H1 (cell line): ENCODE measurements around the gene ZGRF1. TPM values are rescaled to one million over a fixed set of nuclear protein-coding genes. Genes with fewer than 3 reads are reported as not detected.

ENCODE experiments used
- CTCF ChIA-PET: fragments of 300-600 bp; sonication (Branson Sonifier 250); formaldehyde crosslinking; loops from one replicate; lab custom pipeline; 2021; ENCODE audit not compliant: partially characterized antibody; lab: Charles Lee
- POLR2A ChIA-PET: fragments of 300-600 bp; sonication (Branson Sonifier 250); formaldehyde crosslinking; loops from one replicate; lab custom pipeline; 2021; ENCODE audit warnings: inconsistent platforms; ENCODE audit not compliant: partially characterized antibody; lab: Charles Lee
- DNase-seq, 2 experiments: peaks; one replicate each; pipeline versions ENCODE4 v3.0.0 to v3.0.0-alpha.2; 2010 to 2022; ENCODE audit warnings: low spot score in 2 of 2, low read depth in 1 of 2, mixed read lengths in 1 of 2
- FAIRE-seq: peaks from 2 replicates; lab custom pipeline; 2011; peaks lifted over from hg19 to GRCh38; lab: Jason Lieb, UNC
- H2AFZ ChIP-seq: 2 replicates; pipeline ENCODE4 v1.8.1; 2012; ENCODE audit warnings: low read length, inconsistent platforms
- H2AK5ac ChIP-seq: 2 replicates; pipeline ENCODE4 v1.6.1; 2013; ENCODE audit warnings: low read depth, low read length
- H2BK120ac ChIP-seq: replicated peaks from 2 replicates; pipeline ENCODE3; 2013; ENCODE audit warnings: low read depth, low read length, inconsistent platforms
- H2BK12ac ChIP-seq: 2 replicates; pipeline ENCODE4 v1.6.1; 2013; ENCODE audit warnings: low read depth, low read length
- H2BK15ac ChIP-seq: 2 replicates; pipeline ENCODE4 v1.6.1; 2013; ENCODE audit warnings: low read length
- H2BK20ac ChIP-seq: 2 replicates; pipeline ENCODE4 v1.6.1; 2013; ENCODE audit warnings: low read length
- H2BK5ac ChIP-seq: 2 replicates; pipeline ENCODE4 v1.6.1; 2013; ENCODE audit warnings: low read depth, low read length
- H3K14ac ChIP-seq: 2 replicates; pipeline ENCODE4 v1.6.1; 2013; ENCODE audit warnings: inconsistent platforms; ENCODE audit not compliant: insufficient read length
- H3K18ac ChIP-seq: 2 replicates; pipeline ENCODE4 v1.6.1; 2013; ENCODE audit warnings: low read length; ENCODE audit errors: extremely low read depth
- H3K23ac ChIP-seq: 2 replicates; pipeline ENCODE4 v1.6.1; 2013; ENCODE audit warnings: inconsistent platforms; ENCODE audit not compliant: insufficient read length
- H3K23me2 ChIP-seq: 2 replicates; pipeline ENCODE4 v1.6.1; 2013; ENCODE audit warnings: low read depth, low read length
- H3K27ac ChIP-seq: 2 replicates; pipeline ENCODE4 v1.6.1; 2011; ENCODE audit warnings: low read depth, low read length, inconsistent platforms
- H3K27me3 ChIP-seq, 4 experiments: replicated peaks in 1 of 4; 1 replicate in 1 of 4; 2 replicates in 3 of 4; pipeline versions ENCODE4 v1.6.1 to v1.8.1; 2011 to 2013; ENCODE audit warnings: low read length in 3 of 4, mild to moderate bottlenecking in 3 of 4, inconsistent platforms in 2 of 4, mixed read lengths in 2 of 4, moderate library complexity in 1 of 4; ENCODE audit not compliant: control insufficient read depth in 3 of 4, insufficient read depth in 3 of 4; ENCODE audit errors: extremely low read depth in 1 of 4
- H3K36me3 ChIP-seq, 4 experiments: 2 replicates each; pipeline versions ENCODE4 v1.6.1 to v1.8.1; 2011 to 2013; ENCODE audit warnings: mild to moderate bottlenecking in 4 of 4, low read length in 3 of 4, moderate library complexity in 2 of 4, control low read depth in 1 of 4, inconsistent platforms in 1 of 4; ENCODE audit not compliant: insufficient read depth in 4 of 4, control insufficient read depth in 2 of 4
- H3K4ac ChIP-seq: replicated peaks from 2 replicates; pipeline ENCODE3; 2013; ENCODE audit warnings: low read length, low read depth, mixed read lengths, inconsistent platforms; ENCODE audit not compliant: insufficient read length
- H3K4me1 ChIP-seq, 4 experiments: replicated peaks in 1 of 4; 1 replicate in 1 of 4; 2 replicates in 3 of 4; pipeline versions ENCODE4 v1.6.1 to v1.8.1; 2011 to 2013; ENCODE audit warnings: low read length in 3 of 4, inconsistent platforms in 2 of 4, mixed read lengths in 1 of 4; ENCODE audit not compliant: insufficient read depth in 4 of 4, control insufficient read depth in 3 of 4
- H3K4me2 ChIP-seq, 2 experiments: 2 replicates each; pipeline versions ENCODE4 v1.6.1 to v1.8.1; 2011 to 2013; ENCODE audit warnings: low read depth in 2 of 2, low read length in 2 of 2, control low read depth in 1 of 2, inconsistent platforms in 1 of 2, mild to moderate bottlenecking in 1 of 2; ENCODE audit not compliant: insufficient read depth in 1 of 2
- H3K4me3 ChIP-seq, 4 experiments: fragments of 200-600, 300-600 bp in 1 of 4; sonication (generic), shearing (Covaris generic), sonication (Bioruptor Twin) in 1 of 4; 2 replicates each; pipeline versions ENCODE4 v1.5.1 to v1.8.1; 2011 to 2016; ENCODE audit warnings: low read length in 4 of 4, low read depth in 3 of 4, control low read depth in 2 of 4, inconsistent platforms in 2 of 4, mild to moderate bottlenecking in 2 of 4, mixed read lengths in 1 of 4, moderate library complexity in 1 of 4; ENCODE audit not compliant: insufficient read depth in 2 of 4; ENCODE audit errors: extremely low read depth in 1 of 4
- H3K56ac ChIP-seq: replicated peaks from 2 replicates; pipeline ENCODE3; 2013; ENCODE audit warnings: low read depth, mild to moderate bottlenecking, mixed read lengths, low read length, inconsistent platforms; ENCODE audit not compliant: insufficient read length
- H3K79me1 ChIP-seq: 2 replicates; pipeline ENCODE4 v1.6.1; 2013; ENCODE audit warnings: low read depth, low read length, control low read depth
- H3K79me2 ChIP-seq, 2 experiments: 2 replicates each; pipeline versions ENCODE4 v1.6.1 to v1.8.1; 2012 to 2013; ENCODE audit warnings: low read length in 2 of 2, mild to moderate bottlenecking in 2 of 2, inconsistent platforms in 1 of 2; ENCODE audit not compliant: insufficient read depth in 2 of 2, control insufficient read depth in 1 of 2
- H3K9ac ChIP-seq, 4 experiments: replicated peaks in 1 of 4; 1 replicate in 1 of 4; 2 replicates in 3 of 4; pipeline versions ENCODE4 v1.6.1 to v1.8.1; 2011 to 2013; ENCODE audit warnings: low read depth in 3 of 4, low read length in 3 of 4, control low read depth in 2 of 4, mild to moderate bottlenecking in 2 of 4, moderate library complexity in 2 of 4, inconsistent platforms in 1 of 4; ENCODE audit errors: extremely low read depth in 1 of 4
- H3K9me3 ChIP-seq, 2 experiments: 2 replicates each; pipeline versions ENCODE4 v1.6.1 to v1.8.1; 2012 to 2013; ENCODE audit warnings: mild to moderate bottlenecking in 2 of 2, moderate library complexity in 2 of 2, control low read depth in 1 of 2, inconsistent platforms in 1 of 2, low read depth in 1 of 2, low read length in 1 of 2, mixed read lengths in 1 of 2; ENCODE audit not compliant: insufficient read depth in 2 of 2
- H4K20me1 ChIP-seq, 2 experiments: replicated peaks in 1 of 2; 2 replicates each; pipeline versions ENCODE3 to v1.8.1; 2011 to 2013; ENCODE audit warnings: inconsistent platforms in 2 of 2, low read length in 2 of 2, mild to moderate bottlenecking in 1 of 2; ENCODE audit not compliant: insufficient read depth in 2 of 2, control insufficient read depth in 1 of 2
- H4K5ac ChIP-seq: 2 replicates; pipeline ENCODE4 v1.6.1; 2013; ENCODE audit warnings: low read length, low read depth, mixed read lengths, inconsistent platforms; ENCODE audit not compliant: insufficient read length
- H4K8ac ChIP-seq: 2 replicates; pipeline ENCODE4 v1.8.0; 2013; ENCODE audit warnings: mild to moderate bottlenecking, moderate library complexity, low read length, inconsistent platforms; ENCODE audit not compliant: insufficient read depth; ENCODE audit errors: extremely low read depth
- H4K91ac ChIP-seq: replicated peaks from 2 replicates; pipeline ENCODE3; 2013; ENCODE audit warnings: low read length, mixed read lengths, inconsistent platforms; ENCODE audit not compliant: insufficient read length
- CBX5 ChIP-seq: fragments of 300-800, 300-1000 bp; sonication (generic); IDR thresholded peaks from 2 replicates; pipeline ENCODE4 v1.7.1; 2016; ENCODE audit warnings: antibody characterized with exemption, low read length, low read depth
- SP2 ChIP-seq: IDR thresholded peaks from 2 replicates; pipeline ENCODE4 v1.6.1; 2012; ENCODE audit warnings: mild to moderate bottlenecking, low read length, inconsistent platforms
- WGBS, 2 experiments: shearing (Covaris generic) in 1 of 2; methylation state at CpG; one replicate each; pipeline versions ENCODE4 v1.1.6 to v1.1.7; 2013 to 2015; ENCODE audit warnings: low lambda C conversion rate in 2 of 2, mixed read lengths in 2 of 2, inconsistent platforms in 1 of 2, low coverage in 1 of 2, missing lambda C conversion rate in 1 of 2; ENCODE audit not compliant: insufficient replicate concordance in 2 of 2, insufficient coverage in 1 of 2, insufficient read length in 1 of 2; ENCODE audit errors: extremely low coverage in 1 of 2, missing lambda C conversion rate in 1 of 2; 5-methylcytosine and 5-hydroxymethylcytosine counted together
- polyA plus RNA-seq, 7 experiments: library from polyadenylated mRNA; depleted of rRNA in 3 of 7; stranded (reverse) in 5 of 7; unstranded in 2 of 7; fragments of >200 nt in 5 of 7; fragments of 200-250 nt in 2 of 7; gene quantifications; 1 replicate in 5 of 7; 2 replicates in 1 of 7; 4 replicates in 1 of 7; pipeline versions ENCODE4 v1.2.1 to v1.2.3, GENCODE V29; 2011 to 2013; ENCODE audit warnings: missing spikeins in 2 of 7, mixed read lengths in 2 of 7
- total RNA-seq: library from RNA; stranded (reverse); fragmentation: NEBNext Ultra II Directional; extraction: Animal tissue kit (Norgen Biotek cat#: 25700); gene quantifications from 2 replicates; pipeline ENCODE4 v1.2.1, GENCODE V29; 2021

The ZGRF1 gene
- total and polyA plus RNA-seq, 2 of the 8 experiments (the other 6 are each of a cell fraction or from before 2014, with no cell fraction given), result 12.0 to 44.6 TPM

GRCh38 chr4:112546476-112546875 is 90.2 kb downstream of the ZGRF1 start:
- no peak overlapping the region for H4K8ac ChIP-seq
- H3K27me3 ChIP-seq, result no peaks in the 10 kb centered on the region
- no peak overlapping the region for H3K4me2 ChIP-seq
- ChIA-PET POLR2A (no interaction called here), CTCF (no interaction called here)
- H3K56ac ChIP-seq, result no peak overlapping the region
- H2BK120ac ChIP-seq, result no peak overlapping the region
- no peak overlapping the region for H3K4ac ChIP-seq
- no peak overlapping the region for H2AFZ ChIP-seq
- H3K27ac ChIP-seq, result no peak overlapping the region
- H3K23me2 ChIP-seq, result no peaks in the 10 kb centered on the region
- H4K5ac ChIP-seq, result no peak overlapping the region
- no peak overlapping the region for H3K23ac ChIP-seq
- H3K9ac ChIP-seq, result no peak overlapping the region
- H3K4me3 ChIP-seq, result no peak overlapping the region
- no peak for TF ChIP-seq SP2
- TF ChIP-seq CBX5, result no peak
- H3K18ac ChIP-seq, result no peak overlapping the region
- no peaks in the 10 kb centered on the region for H3K9me3 ChIP-seq
- no peak overlapping the region for H2BK12ac ChIP-seq
- DNase-seq (no peak), FAIRE-seq (no peak)
- no peak overlapping the region for H4K91ac ChIP-seq
- no peak overlapping the region for H2AK5ac ChIP-seq
- H3K79me2 ChIP-seq, result no peaks in the 10 kb centered on the region
- H3K79me1 ChIP-seq, result no peaks in the 10 kb centered on the region
- H2BK20ac ChIP-seq, result no peak overlapping the region
- H3K14ac ChIP-seq, result no peak overlapping the region
- H3K4me1 ChIP-seq, result no peaks in the 10 kb centered on the region
- 83% methylated on average over 2 of the region's 2 CpGs; no CpG with 5 or more reads in 1 of the 2 experiments for WGBS, 2 experiments
- no peaks in the 10 kb centered on the region for H4K20me1 ChIP-seq
- H2BK15ac ChIP-seq, result no peak overlapping the region
- no peak overlapping the region for H2BK5ac ChIP-seq
- peaks cover 0 to 3% (median 0%) of the 10 kb centered on the region in 4 experiments; a peak in 2 of 8 replicates for H3K36me3 ChIP-seq
